K562 (cell line): ENCODE measurements around the gene IQCF6. TPM values are rescaled to one million over a fixed set of nuclear protein-coding genes. Genes with fewer than 3 reads are reported as not detected.

Experiments
- CBFA2T3 ChIP-seq: fragments of 450-650 bp; IDR thresholded peaks from 2 replicates; pipeline ENCODE4 v1.6.1; 2017
- GTF2B ChIP-seq: IDR thresholded peaks from 2 replicates; pipeline ENCODE4 v1.6.1; 2011; ENCODE audit not compliant: insufficient read length; ENCODE audit errors: extremely low read depth
- MYBL2 ChIP-seq, 2 experiments: fragments of 450-650 bp in 1 of 2; sonication (generic) in 1 of 2; formaldehyde crosslinking in 1 of 2; IDR thresholded peaks; 2 replicates each; pipeline versions ENCODE4 v1.6.1 to v1.8.1; 2017 to 2022; ENCODE audit warnings: borderline replicate concordance in 1 of 2, inconsistent platforms in 1 of 2, low read depth in 1 of 2, mild to moderate bottlenecking in 1 of 2, missing genetic modification reagents in 1 of 2, moderate library complexity in 1 of 2
- PCBP2 ChIP-seq: fragments of 200-400 bp; formaldehyde crosslinking; IDR thresholded peaks from 2 replicates; pipeline ENCODE4 v1.6.1; 2018; ENCODE audit warnings: low read length, low read depth, mild to moderate bottlenecking, moderate library complexity; ENCODE audit not compliant: poor library complexity, severe bottlenecking
- PPARD ChIP-seq: fragments of 250-450 bp; sonication (Bioruptor Pico); IDR thresholded peaks from 2 replicates; pipeline ENCODE4 v1.8.0; 2022; ENCODE audit warnings: inconsistent platforms, mild to moderate bottlenecking, moderate library complexity
- RBM25 ChIP-seq: fragments of 200-400 bp; formaldehyde crosslinking; IDR thresholded peaks from 2 replicates; pipeline ENCODE4 v1.6.1; 2018; ENCODE audit warnings: low read length, low read depth, moderate library complexity; ENCODE audit not compliant: severe bottlenecking
- ZBTB33 ChIP-seq: sonication (generic); formaldehyde crosslinking; IDR thresholded peaks from 2 replicates; pipeline ENCODE4 v1.8.1; 2023; ENCODE audit warnings: mild to moderate bottlenecking, missing genetic modification reagents
- ZNF586 ChIP-seq: fragments of 450-650 bp; formaldehyde crosslinking; conservative IDR thresholded peaks from 2 replicates; pipeline ENCODE4 v1.4.0; 2020; ENCODE audit warnings: mild to moderate bottlenecking, moderate library complexity
- polyA plus RNA-seq, 8 experiments: library from polyadenylated mRNA; depleted of rRNA in 4 of 8; stranded (reverse) in 5 of 8; unstranded in 3 of 8; fragments of >200 nt; fragmentation: Nextera tagmentation in 2 of 8; fragmentation: Illumina TruSeq in 1 of 8; extraction: Ambion mirVana in 2 of 8; extraction: Trizol in 1 of 8; gene quantifications; 2 replicates each; pipeline versions ENCODE4 v1.2.1 to v1.2.3, GENCODE V29; 2011 to 2014; ENCODE audit warnings: inconsistent platforms in 1 of 8, missing spikeins in 1 of 8
- total RNA-seq, 7 experiments: library from RNA; depleted of rRNA in 6 of 7; stranded (reverse); fragments of >200 nt in 6 of 7; fragmentation: Illumina TruSeq in 2 of 7; extraction: Trizol in 2 of 7; gene quantifications; 2 replicates each; pipeline versions ENCODE4 v1.2.1 to v1.2.3, GENCODE V29; 2011 to 2021; ENCODE audit warnings: low replicate concordance in 1 of 7
- TF ChIP-seq, protein P1 (sequence below), 2 experiments: fragments of 450-650 bp in 1 of 2; sonication (generic) in 1 of 2; formaldehyde crosslinking in 1 of 2; IDR thresholded peaks; 2 replicates each; pipeline versions ENCODE4 v1.7.1 to v1.9.0; 2016 to 2022; ENCODE audit warnings: inconsistent platforms in 1 of 2, mild to moderate bottlenecking in 1 of 2, missing genetic modification reagents in 1 of 2

IQCF6 gene
- total and polyA plus RNA-seq, 9 of the 15 experiments (the other 6 are each of a cell fraction or from before 2014, with no cell fraction given): not detected

DNA sequence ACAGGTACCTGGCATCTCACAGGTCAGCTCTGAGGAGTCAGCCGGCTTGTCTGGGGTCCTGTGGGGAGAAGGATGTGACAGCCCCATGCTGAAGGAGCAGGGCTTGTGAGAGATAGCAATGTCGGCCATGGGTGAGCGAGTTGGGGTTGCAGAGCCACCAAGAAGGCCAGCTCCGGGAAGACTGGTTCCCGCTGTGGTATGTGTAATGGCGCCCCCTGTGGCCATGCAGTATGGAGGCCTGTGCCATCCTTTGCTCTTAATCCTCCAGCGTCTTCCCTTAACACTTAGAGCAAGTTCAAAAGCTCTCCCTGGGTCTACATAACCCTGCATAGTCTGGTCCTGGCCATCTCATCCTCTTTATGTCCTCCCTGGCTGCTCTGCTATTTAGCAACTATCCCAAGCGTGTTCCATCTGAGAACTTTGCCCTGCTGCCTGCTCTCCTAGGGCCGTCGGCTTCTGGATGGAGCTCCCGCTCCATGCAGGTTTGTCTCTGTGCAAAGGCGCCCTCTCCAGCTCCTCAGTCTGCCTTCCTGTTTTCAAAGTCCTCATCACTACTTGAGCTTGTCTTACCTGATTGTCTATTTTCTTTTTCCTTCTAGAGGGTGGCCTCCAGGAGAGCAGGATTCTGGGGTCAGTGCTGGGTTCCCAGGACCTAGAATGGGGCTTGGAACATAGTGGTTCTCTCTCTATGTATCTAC is 40.8 kb upstream of the IQCF6 start (continued):
- no peak for TF ChIP-seq ZBTB33 (CRISPR knock-in tag)
- no peak for TF ChIP-seq CBFA2T3
- no peak for TF ChIP-seq ZNF586 (CRISPR knock-in tag)
- no peak for TF ChIP-seq RBM25
- TF ChIP-seq, protein P1, sequence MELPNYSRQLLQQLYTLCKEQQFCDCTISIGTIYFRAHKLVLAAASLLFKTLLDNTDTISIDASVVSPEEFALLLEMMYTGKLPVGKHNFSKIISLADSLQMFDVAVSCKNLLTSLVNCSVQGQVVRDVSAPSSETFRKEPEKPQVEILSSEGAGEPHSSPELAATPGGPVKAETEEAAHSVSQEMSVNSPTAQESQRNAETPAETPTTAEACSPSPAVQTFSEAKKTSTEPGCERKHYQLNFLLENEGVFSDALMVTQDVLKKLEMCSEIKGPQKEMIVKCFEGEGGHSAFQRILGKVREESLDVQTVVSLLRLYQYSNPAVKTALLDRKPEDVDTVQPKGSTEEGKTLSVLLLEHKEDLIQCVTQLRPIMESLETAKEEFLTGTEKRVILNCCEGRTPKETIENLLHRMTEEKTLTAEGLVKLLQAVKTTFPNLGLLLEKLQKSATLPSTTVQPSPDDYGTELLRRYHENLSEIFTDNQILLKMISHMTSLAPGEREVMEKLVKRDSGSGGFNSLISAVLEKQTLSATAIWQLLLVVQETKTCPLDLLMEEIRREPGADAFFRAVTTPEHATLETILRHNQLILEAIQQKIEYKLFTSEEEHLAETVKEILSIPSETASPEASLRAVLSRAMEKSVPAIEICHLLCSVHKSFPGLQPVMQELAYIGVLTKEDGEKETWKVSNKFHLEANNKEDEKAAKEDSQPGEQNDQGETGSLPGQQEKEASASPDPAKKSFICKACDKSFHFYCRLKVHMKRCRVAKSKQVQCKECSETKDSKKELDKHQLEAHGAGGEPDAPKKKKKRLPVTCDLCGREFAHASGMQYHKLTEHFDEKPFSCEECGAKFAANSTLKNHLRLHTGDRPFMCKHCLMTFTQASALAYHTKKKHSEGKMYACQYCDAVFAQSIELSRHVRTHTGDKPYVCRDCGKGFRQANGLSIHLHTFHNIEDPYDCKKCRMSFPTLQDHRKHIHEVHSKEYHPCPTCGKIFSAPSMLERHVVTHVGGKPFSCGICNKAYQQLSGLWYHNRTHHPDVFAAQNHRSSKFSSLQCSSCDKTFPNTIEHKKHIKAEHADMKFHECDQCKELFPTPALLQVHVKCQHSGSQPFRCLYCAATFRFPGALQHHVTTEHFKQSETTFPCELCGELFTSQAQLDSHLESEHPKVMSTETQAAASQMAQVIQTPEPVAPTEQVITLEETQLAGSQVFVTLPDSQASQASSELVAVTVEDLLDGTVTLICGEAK (IDR thresholded peaks at IDR 0.05): no peak
- TF ChIP-seq, protein P1 (CRISPR knock-in tag; IDR thresholded peaks at IDR 0.05): no peak
- TF ChIP-seq MYBL2 (IDR thresholded peaks at IDR 0.05; ENCODE audit: low read depth): no peak
- TF ChIP-seq MYBL2 (CRISPR knock-in tag; IDR thresholded peaks at IDR 0.05; ENCODE audit: borderline replicate concordance): no peak
- TF ChIP-seq PCBP2: no peak
- no peak for TF ChIP-seq PPARD (CRISPR knock-in tag)
- TF ChIP-seq GTF2B: no peak
